GM12872 (cell line): ENCODE results near the gene ADORA3.

Experiments used
- CTCF ChIP-seq: IDR thresholded peaks from 3 replicates; pipeline ENCODE4 v1.5.1; 2011; ENCODE audit warnings: low read depth, mild to moderate bottlenecking, low read length, moderate library complexity; ENCODE audit not compliant: insufficient read depth

ADORA3 gene

GRCh38 chr1:111538343-111539025, 35.1 kb upstream of the ADORA3 start:
- TF ChIP-seq CTCF, result no peak

- TF ChIP-seq CTCF, result no peak
These were observed 32.1 kb upstream of the ADORA3 start for GRCh38 chr1:111535256-111536191.

- TF ChIP-seq CTCF, result no peak
These were observed 16.6 kb upstream of the ADORA3 start for GRCh38 chr1:111520053-111520452.

- TF ChIP-seq CTCF, result no peak
These were observed 14.2 kb upstream of the ADORA3 start for GRCh38 chr1:111517469-111518225.

GRCh38 chr1:111516005-111516535, 12.6 kb upstream of the ADORA3 start:
- peak; percentile 71 for TF ChIP-seq CTCF

GRCh38 chr1:111515291-111516004, 12.0 kb upstream of the ADORA3 start:
- TF ChIP-seq CTCF, result no peak
